Testis (tissue), 2 donors: ENCODE data around the gene DDIT3.

Experiments
- POLR2A ChIP-seq: fragments of 450-650 bp; IDR thresholded peaks from one replicate; pipeline ENCODE4 v1.6.1; 2017; ENCODE audit warnings: antibody characterized with exemption, mild to moderate bottlenecking, moderate library complexity
- TF ChIP-seq, protein P1 (sequence below), 3 experiments: fragments of 450-650 bp in 2 of 3; fragments of 200-600 bp in 1 of 3; sonication (generic) in 1 of 3; IDR thresholded peaks; one replicate each; pipeline ENCODE4 v1.5.1; 2016 to 2019; ENCODE audit warnings: antibody characterized with exemption in 3 of 3, mild to moderate bottlenecking in 2 of 3, moderate library complexity in 1 of 3

DNA sequence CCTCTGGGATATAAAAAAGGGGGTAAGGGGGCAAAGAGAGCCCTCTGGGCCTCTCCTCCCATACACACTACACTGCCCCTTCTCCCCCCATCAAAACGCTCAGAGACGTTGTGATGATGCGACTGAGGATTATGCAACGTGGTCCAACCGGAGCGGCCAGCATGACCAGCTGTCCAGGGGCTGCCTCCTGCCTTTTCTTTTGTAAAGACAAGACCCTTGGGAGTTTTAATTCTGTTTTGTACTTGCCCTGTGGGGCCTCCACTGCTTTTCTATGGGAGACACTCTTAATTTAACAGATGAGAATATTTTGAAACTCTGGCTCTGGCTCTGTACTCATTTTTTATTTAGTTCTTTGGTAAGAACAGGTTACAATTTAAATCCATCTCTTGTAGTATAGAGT lies 9.5 kb upstream of the DDIT3 start:
- TF ChIP-seq, protein P1, sequence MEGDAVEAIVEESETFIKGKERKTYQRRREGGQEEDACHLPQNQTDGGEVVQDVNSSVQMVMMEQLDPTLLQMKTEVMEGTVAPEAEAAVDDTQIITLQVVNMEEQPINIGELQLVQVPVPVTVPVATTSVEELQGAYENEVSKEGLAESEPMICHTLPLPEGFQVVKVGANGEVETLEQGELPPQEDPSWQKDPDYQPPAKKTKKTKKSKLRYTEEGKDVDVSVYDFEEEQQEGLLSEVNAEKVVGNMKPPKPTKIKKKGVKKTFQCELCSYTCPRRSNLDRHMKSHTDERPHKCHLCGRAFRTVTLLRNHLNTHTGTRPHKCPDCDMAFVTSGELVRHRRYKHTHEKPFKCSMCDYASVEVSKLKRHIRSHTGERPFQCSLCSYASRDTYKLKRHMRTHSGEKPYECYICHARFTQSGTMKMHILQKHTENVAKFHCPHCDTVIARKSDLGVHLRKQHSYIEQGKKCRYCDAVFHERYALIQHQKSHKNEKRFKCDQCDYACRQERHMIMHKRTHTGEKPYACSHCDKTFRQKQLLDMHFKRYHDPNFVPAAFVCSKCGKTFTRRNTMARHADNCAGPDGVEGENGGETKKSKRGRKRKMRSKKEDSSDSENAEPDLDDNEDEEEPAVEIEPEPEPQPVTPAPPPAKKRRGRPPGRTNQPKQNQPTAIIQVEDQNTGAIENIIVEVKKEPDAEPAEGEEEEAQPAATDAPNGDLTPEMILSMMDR (IDR thresholded peaks at IDR 0.05) = no peak
- no peak for TF ChIP-seq POLR2A
